Keratinocyte (primary cell): ENCODE measurements around the gene HPSE2. TPM values are rescaled to one million over a fixed set of nuclear protein-coding genes. Genes with fewer than 3 reads are reported as not detected.

Experiments used
- DNase-seq: peaks from one replicate; pipeline ENCODE4 v3.0.0-alpha.2; 2011; ENCODE audit warnings: low read depth, missing footprints, low spot score
- FAIRE-seq: peaks from 2 replicates; lab custom pipeline; 2011; peaks lifted over from hg19 to GRCh38; lab: Jason Lieb, UNC
- H2AFZ ChIP-seq: 2 replicates; pipeline ENCODE4 v1.6.0; 2012; ENCODE audit warnings: low read length, control low read depth, inconsistent platforms; ENCODE audit not compliant: control insufficient read depth
- H3K27ac ChIP-seq: 2 replicates; pipeline ENCODE4 v1.5.1; 2011; ENCODE audit warnings: low read length; ENCODE audit not compliant: control insufficient read depth, insufficient read depth
- H3K27me3 ChIP-seq: 3 replicates; pipeline ENCODE4 v1.6.0; 2011; ENCODE audit warnings: low read length; ENCODE audit not compliant: control insufficient read depth, insufficient read depth; ENCODE audit errors: extremely low read depth
- H3K36me3 ChIP-seq, 2 experiments: 2 replicates in 1 of 2; 3 replicates in 1 of 2; pipeline ENCODE4 v1.5.1; 2011; ENCODE audit warnings: low read length in 2 of 2, mild to moderate bottlenecking in 1 of 2; ENCODE audit not compliant: control insufficient read depth in 2 of 2, insufficient read depth in 2 of 2; ENCODE audit errors: extremely low read depth in 1 of 2
- H3K4me1 ChIP-seq: 3 replicates; pipeline ENCODE4 v1.5.1; 2011; ENCODE audit warnings: low read length; ENCODE audit not compliant: control insufficient read depth, insufficient read depth; ENCODE audit errors: extremely low read depth
- H3K4me2 ChIP-seq: 3 replicates; pipeline ENCODE4 v1.6.0; 2011; ENCODE audit warnings: low read depth, low read length; ENCODE audit not compliant: control insufficient read depth, insufficient read depth; ENCODE audit errors: extremely low read depth
- H3K4me3 ChIP-seq, 3 experiments: fragments of 200-600 bp in 1 of 3; sonication (generic) in 1 of 3; 2 replicates in 2 of 3; 3 replicates in 1 of 3; pipeline ENCODE4 v1.5.1; 2011 to 2016; ENCODE audit warnings: low read length in 3 of 3, mild to moderate bottlenecking in 3 of 3, control low read depth in 2 of 3, inconsistent platforms in 1 of 3, low read depth in 1 of 3, mixed read lengths in 1 of 3, mixed run types in 1 of 3, moderate library complexity in 1 of 3; ENCODE audit not compliant: control insufficient read depth in 2 of 3, insufficient read depth in 2 of 3; ENCODE audit errors: extremely low read depth in 1 of 3
- H3K79me2 ChIP-seq: 2 replicates; pipeline ENCODE4 v1.6.0; 2012; ENCODE audit warnings: low read length; ENCODE audit not compliant: control insufficient read depth, insufficient read depth
- H3K9ac ChIP-seq: 3 replicates; pipeline ENCODE4 v1.6.0; 2011; ENCODE audit warnings: low read length; ENCODE audit not compliant: control insufficient read depth, insufficient read depth; ENCODE audit errors: extremely low read depth
- H3K9me1 ChIP-seq: 3 replicates; pipeline ENCODE4 v1.6.0; 2011; ENCODE audit warnings: low read length; ENCODE audit not compliant: control insufficient read depth, insufficient read depth; ENCODE audit errors: extremely low read depth
- H3K9me3 ChIP-seq: 2 replicates; pipeline ENCODE4 v1.5.1; 2012; ENCODE audit warnings: low read depth, low read length; ENCODE audit not compliant: control insufficient read depth
- H4K20me1 ChIP-seq: 3 replicates; pipeline ENCODE4 v1.6.0; 2011; ENCODE audit warnings: low read length; ENCODE audit not compliant: control insufficient read depth, insufficient read depth; ENCODE audit errors: extremely low read depth
- CTCF ChIP-seq, 3 experiments: IDR thresholded peaks in 1 of 3; conservative IDR thresholded peaks in 1 of 3; optimal IDR thresholded peaks in 1 of 3; 2 replicates in 2 of 3; 3 replicates in 1 of 3; pipeline versions ENCODE3 to v1.5.1; 2011; ENCODE audit warnings: low read length in 3 of 3, mild to moderate bottlenecking in 3 of 3, moderate library complexity in 2 of 3, control low read depth in 1 of 3, inconsistent platforms in 1 of 3; ENCODE audit not compliant: insufficient read depth in 2 of 3; ENCODE audit errors: extremely low read depth in 1 of 3
- EZH2 ChIP-seq: IDR thresholded peaks from one replicate; pipeline ENCODE4 v1.6.1; 2012; ENCODE audit warnings: inconsistent platforms, mild to moderate bottlenecking, low read length, moderate library complexity
- dilution Hi-C: fragments of 300-500 bp; cut with MboI; formaldehyde crosslinking; loops from one replicate; pipeline ENCODE4 v1.7.0; 2020; ENCODE audit warnings: low sequenced_read_pairs; ENCODE audit not compliant: extremely low pct_ligation_motif_present
- polyA plus RNA-seq, 5 experiments: library from polyadenylated mRNA; depleted of rRNA in 3 of 5; stranded (reverse) in 3 of 5; stranded (forward) in 1 of 5; unstranded in 1 of 5; fragments of >200 nt; gene quantifications; 1 replicate in 1 of 5; 2 replicates in 3 of 5; 3 replicates in 1 of 5; pipeline versions ENCODE4 v1.2.1 to v1.2.3, GENCODE V29; 2011 to 2012; ENCODE audit warnings: missing spikeins in 2 of 5, low read depth in 1 of 5, low replicate concordance in 1 of 5

HPSE2 gene
- polyA plus RNA-seq, 1 donor (not counting 4 experiments of a cell fraction or from before 2014, with no cell fraction given), result 0.01 TPM

DNA sequence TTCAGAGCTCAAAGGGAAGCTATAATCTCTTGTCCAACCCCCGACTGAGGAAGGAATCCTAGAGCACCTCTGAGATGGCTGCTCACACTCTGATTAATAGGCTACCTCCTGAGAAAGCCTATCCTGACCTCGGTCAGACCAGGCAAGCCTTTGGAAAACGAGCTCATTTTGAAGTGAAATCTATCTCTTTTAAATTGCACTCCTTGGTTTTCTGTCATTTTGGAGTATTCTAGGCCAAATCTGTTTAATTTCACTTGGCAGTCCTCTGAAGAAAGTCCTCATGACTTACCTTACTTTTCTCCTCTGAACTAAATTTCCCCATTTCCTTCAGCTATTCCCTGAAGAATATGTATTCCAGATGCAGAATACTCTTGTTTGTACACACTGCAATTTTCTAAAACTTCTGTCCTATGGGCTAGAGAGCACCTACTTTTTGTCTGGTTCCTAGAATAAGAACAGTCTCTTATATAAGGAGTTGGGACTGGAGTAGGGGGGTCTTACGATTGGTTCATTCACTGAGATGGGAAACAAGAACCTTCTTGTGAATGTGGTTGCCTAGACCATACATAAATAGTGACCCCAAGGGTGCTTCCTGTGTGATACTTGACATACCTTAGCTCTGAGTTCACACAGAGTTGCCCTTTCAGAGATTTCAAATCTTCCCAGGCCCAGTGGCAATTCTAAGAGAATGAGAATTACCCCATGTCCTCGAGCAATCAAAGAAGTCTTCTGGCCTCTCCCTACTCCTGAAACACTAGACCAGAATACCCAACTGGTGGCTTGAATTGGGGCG lies 757.0 kb downstream of the HPSE2 start:
- no peak overlapping the region for H2AFZ ChIP-seq
- dilution Hi-C loops, result no loop called here
- no peaks in the 10 kb centered on the region for H3K4me1 ChIP-seq
- DNase-seq, result no peak
- H3K9me1 ChIP-seq, result no peaks in the 10 kb centered on the region
- no peak overlapping the region for H3K4me3 ChIP-seq
- no peak overlapping the region for H3K9ac ChIP-seq
- no peak overlapping the region for H3K4me2 ChIP-seq
- no peak for FAIRE-seq
- no peaks in the 10 kb centered on the region for H4K20me1 ChIP-seq
- H3K36me3 ChIP-seq, result no peaks in the 10 kb centered on the region
- H3K79me2 ChIP-seq, result no peaks in the 10 kb centered on the region
- TF ChIP-seq EZH2, result no peak
- no peak for TF ChIP-seq CTCF (optimal IDR thresholded peaks at IDR 0.05 in 1 of 3, IDR thresholded peaks at IDR 0.05 in 1 of 3, conservative IDR thresholded peaks at IDR 0.05 in 1 of 3; ENCODE audit: extremely low read depth in 1 of 3, insufficient read depth in 2 of 3, low read length in 3 of 3)
- H3K27me3 ChIP-seq, result peaks cover 4% of the 10 kb centered on the region
- no peak overlapping the region for H3K27ac ChIP-seq
- H3K9me3 ChIP-seq, result no peaks in the 10 kb centered on the region

DNA sequence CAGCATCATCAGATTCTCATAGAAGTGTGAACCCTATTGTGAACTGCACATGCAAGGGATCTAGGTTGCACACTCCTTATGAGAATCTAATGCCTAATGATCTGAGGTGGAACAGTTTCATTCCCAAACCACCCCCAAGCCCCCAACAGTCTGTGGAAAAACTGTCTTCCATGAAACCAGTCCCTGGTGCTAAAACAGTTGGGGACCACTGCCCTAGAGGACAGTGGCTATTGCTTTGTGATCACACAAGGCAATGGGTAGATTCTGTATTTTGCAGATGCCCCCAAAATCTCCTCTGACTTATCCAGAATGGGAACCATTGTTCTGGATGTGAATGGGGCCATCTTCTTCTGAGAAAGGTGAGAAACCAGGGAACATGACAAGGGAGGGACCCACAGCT lies 757.8 kb downstream of the HPSE2 start:
- H3K79me2 ChIP-seq, result no peaks in the 10 kb centered on the region
- no peak for DNase-seq
- no peak overlapping the region for H3K4me2 ChIP-seq
- H3K9me1 ChIP-seq, result no peaks in the 10 kb centered on the region
- no peak overlapping the region for H3K27ac ChIP-seq
- H3K27me3 ChIP-seq, result peaks cover 4% of the 10 kb centered on the region
- no peak for FAIRE-seq
- dilution Hi-C loops, result no loop called here
- no peak overlapping the region for H3K4me3 ChIP-seq
- H4K20me1 ChIP-seq, result no peaks in the 10 kb centered on the region
- H3K4me1 ChIP-seq, result no peaks in the 10 kb centered on the region
- no peak overlapping the region for H3K9ac ChIP-seq
- H2AFZ ChIP-seq, result no peak overlapping the region
- H3K36me3 ChIP-seq, result no peaks in the 10 kb centered on the region
- H3K9me3 ChIP-seq, result no peaks in the 10 kb centered on the region
- TF ChIP-seq CTCF (optimal IDR thresholded peaks at IDR 0.05 in 1 of 3, IDR thresholded peaks at IDR 0.05 in 1 of 3, conservative IDR thresholded peaks at IDR 0.05 in 1 of 3; ENCODE audit: extremely low read depth in 1 of 3, insufficient read depth in 2 of 3, low read length in 3 of 3) (no peak), EZH2 (no peak)
